HG03135 (cell line): ENCODE measurements around the gene SCP2D1.

Experiments used
- ATAC-seq: cut with Tn5 transposase; IDR thresholded peaks from one replicate; pipeline ENCODE4 v1.9.1; 2021; ENCODE audit warnings: mild to moderate bottlenecking, moderate library complexity; ENCODE audit not compliant: unreplicated experiment

Gene SCP2D1

DNA sequence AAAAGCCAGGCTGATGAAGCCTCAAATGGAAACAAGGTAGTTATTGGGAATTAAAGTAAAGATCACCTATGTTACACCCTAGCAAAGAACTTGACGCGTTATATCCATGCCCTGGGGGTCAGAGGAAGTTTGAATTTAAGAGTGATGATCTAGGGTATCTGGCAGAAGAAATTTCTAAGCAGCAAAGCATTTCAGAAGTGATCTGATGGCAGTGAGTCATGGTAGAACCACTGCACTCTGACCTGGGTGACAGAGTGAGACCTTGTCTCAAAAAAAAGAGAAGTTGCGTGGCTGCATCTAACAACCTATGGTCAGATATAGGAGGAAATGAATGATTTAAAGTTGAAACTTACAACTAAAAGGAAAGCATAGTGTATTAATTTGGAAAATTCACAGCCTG is 45.2 kb downstream of the SCP2D1 start:
- no peak for ATAC-seq
